ENCODE results near the gene CTBP2. TPM values are rescaled to one million over a fixed set of nuclear protein-coding genes. Genes with fewer than 3 reads are reported as not detected.

CTBP2 gene
- total RNA-seq, 1 experiment from 2014 or later: 212 TPM

- Histone ChIP-seq H3K18ac (ENCODE audit: insufficient read length, low read depth, low read length) (no peak overlapping the region), H3K9me3 (ENCODE audit: control insufficient read depth, low read depth, low read length) (no peaks in the 10 kb centered on the region), H4K5ac (ENCODE audit: insufficient read length, low read depth, low read length) (no peak overlapping the region), H3K79me2 (ENCODE audit: insufficient read depth, low read length) (peaks cover 93% of the 10 kb centered on the region), H2AK5ac (ENCODE audit: insufficient read length, low read length) (no peak overlapping the region), H3K23me2 (ENCODE audit: insufficient read length, low read depth, low read length, poor library complexity, severe bottlenecking) (no peaks in the 10 kb centered on the region), H3K9ac (ENCODE audit: extremely low read depth, insufficient read length, low read length) (no peak overlapping the region), H3K27ac (ENCODE audit: insufficient read length, low read depth, low read length) (no peak overlapping the region), H2BK12ac (ENCODE audit: insufficient read length, low read depth, low read length) (no peak overlapping the region), H3K4me1 (ENCODE audit: insufficient read depth, low read length) (peaks cover 11% of the 10 kb centered on the region; the same call in 1 of the 2 replicates), H4K8ac (replicated peaks; ENCODE audit: insufficient read length, low read depth, low read length) (no peak overlapping the region), H2BK5ac (ENCODE audit: insufficient read length, low read length) (no peak overlapping the region), H3K23ac (ENCODE audit: insufficient read length, low read depth, low read length) (no peak overlapping the region), H2BK120ac (ENCODE audit: low read depth, low read length, poor library complexity, severe bottlenecking) (no peak overlapping the region), H2BK20ac (ENCODE audit: low read depth, low read length, poor library complexity, severe bottlenecking) (no peak overlapping the region), H3K56ac (ENCODE audit: insufficient read length, low read depth, low read length) (no peak overlapping the region), H3K4me2 (ENCODE audit: insufficient read depth, insufficient read length, low read length) (no peak overlapping the region), H3T11ph (ENCODE audit: low read length) (no peak overlapping the region), H2AFZ (ENCODE audit: low read length) (no peak overlapping the region), H3K14ac (ENCODE audit: insufficient read depth, low read length) (no peak overlapping the region), H3K79me1 (ENCODE audit: insufficient read depth, low read depth, low read length, poor library complexity, severe bottlenecking) (peaks cover 4% of the 10 kb centered on the region), H3K27me3 (ENCODE audit: insufficient read depth, low read length) (no peaks in the 10 kb centered on the region), H4K91ac (ENCODE audit: insufficient read length, low read depth, low read length) (no peak overlapping the region), H3K4ac (ENCODE audit: low read depth, low read length) (no peak overlapping the region), H2BK15ac (ENCODE audit: low read depth, low read length) (no peak overlapping the region), H4K20me1 (ENCODE audit: control insufficient read depth, insufficient read depth, insufficient read length) (peaks cover 5% of the 10 kb centered on the region)
- no peaks in the 10 kb centered on the region for H3K27me3 Mint-ChIP-seq (ENCODE audit: low read depth)
- H3K36me3 Mint-ChIP-seq (ENCODE audit: insufficient read depth in 1 of 3, low read depth in 3 of 3): peaks cover 37 to 78% (median 72%) of the 10 kb centered on the region in 3 experiments
- DNase-seq: no peak
- WGBS (ENCODE audit: extremely low coverage, insufficient read length, low lambda C conversion rate): no CpG with 5 or more reads among the region's 5 CpGs
- peak overlapping the region in 2 of 3 experiments; percentile 10 to 59; a peak in 4 of 7 replicates for H3K27ac Mint-ChIP-seq
- TF ChIP-seq CTCF (conservative IDR thresholded peaks at IDR 0.05): no peak
- H3K9me3 Mint-ChIP-seq: no peaks in the 10 kb centered on the region
- H3K4me3 Mint-ChIP-seq: no peak overlapping the region
- H3K4me1 Mint-ChIP-seq: peaks cover 66 to 73% of the 10 kb centered on the region in 2 experiments
Measured at GRCh38 chr10:125127110-125127509, 33.3 kb downstream of the CTBP2 start.
